NCI-H2081 treated with DMSO at 0.1 percent for 48 hours (cell line): Measurements from ENCODE around the gene ATP9A.

Experiments used
- DNase-seq: peaks from one replicate; lab custom pipeline; 2025; lab: John Stamatoyannopoulos, UW

ATP9A gene

DNA sequence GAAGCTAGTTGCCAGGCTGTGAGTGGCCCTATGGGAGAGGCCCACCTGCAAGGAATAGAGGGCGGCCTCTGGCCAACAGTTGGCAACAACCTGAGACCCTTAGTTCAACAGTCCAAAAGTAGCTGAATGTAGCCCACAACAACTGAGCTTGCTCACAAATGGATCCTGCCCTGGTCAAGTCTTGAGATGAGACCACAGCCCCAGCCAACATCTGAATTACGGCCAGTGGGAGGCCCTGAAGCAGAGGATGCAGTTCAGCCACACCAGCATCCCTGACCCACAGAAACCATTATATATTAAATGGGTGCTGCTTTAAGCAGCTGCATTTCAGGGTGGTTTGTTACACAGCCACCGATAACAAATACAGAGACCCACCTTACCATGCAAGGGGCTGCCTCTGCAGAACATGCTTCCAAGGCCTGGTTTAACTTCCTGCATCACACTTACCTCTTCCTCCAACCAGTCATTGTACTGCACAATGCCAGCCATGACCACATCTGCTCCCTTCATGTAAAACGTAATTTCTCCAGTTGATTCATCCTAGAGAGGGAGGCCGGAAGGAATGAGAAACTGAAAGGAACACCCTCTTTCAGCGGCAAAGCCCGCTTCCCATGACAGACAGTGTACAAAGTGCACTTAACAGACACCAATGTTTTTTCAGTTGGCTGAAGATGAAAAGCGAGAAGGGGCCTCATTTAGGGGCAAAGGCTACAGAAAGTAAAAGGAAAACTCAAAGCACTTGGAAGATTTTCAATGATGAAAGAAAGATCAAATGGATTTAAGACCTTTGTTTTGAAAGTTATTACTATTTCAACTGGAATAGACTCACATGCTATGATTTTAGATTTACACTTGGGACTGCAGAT lies 139.4 kb downstream of the ATP9A start:
- no peak for DNase-seq

DNA sequence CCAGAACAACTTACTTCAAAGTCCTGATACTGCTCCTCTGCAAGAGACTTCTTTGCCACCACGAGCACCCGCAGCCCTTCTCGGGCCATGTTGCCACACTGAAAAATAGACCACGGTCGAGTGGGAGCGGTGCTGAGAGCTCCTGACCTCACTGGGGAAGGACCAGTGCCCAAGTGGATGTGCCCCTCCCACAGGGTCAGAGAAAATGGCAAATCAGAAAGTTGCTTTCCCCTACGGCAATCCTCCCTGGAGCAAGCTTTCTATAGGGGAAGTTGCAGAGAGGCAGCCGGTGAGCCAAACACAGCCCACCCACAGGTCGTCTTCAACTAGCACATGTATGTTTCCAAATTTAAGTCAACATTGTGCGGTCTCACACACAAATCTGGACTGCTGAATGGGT lies 140.6 kb downstream of the ATP9A start:
- DNase-seq: no peak

DNA sequence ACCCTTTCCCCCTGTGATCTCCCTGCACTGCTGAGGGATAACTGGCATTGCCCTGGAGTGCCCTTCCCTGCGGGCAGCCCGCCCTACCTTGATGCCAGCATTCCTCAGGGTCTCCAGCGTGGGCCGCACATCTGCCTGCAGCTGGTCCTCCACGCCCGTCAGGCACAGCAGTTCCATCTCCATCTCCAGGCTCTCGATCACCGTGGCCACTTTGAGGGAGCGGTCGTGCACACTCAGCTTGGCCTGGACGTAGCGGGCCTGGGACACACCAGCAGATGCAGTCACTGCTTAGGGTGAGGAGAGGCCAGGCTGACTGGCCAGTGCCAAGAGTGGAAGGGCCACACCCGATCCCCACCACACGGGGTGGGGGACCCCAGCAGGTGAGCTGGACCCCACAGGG lies 143.1 kb downstream of the ATP9A start:
- no peak for DNase-seq

DNA sequence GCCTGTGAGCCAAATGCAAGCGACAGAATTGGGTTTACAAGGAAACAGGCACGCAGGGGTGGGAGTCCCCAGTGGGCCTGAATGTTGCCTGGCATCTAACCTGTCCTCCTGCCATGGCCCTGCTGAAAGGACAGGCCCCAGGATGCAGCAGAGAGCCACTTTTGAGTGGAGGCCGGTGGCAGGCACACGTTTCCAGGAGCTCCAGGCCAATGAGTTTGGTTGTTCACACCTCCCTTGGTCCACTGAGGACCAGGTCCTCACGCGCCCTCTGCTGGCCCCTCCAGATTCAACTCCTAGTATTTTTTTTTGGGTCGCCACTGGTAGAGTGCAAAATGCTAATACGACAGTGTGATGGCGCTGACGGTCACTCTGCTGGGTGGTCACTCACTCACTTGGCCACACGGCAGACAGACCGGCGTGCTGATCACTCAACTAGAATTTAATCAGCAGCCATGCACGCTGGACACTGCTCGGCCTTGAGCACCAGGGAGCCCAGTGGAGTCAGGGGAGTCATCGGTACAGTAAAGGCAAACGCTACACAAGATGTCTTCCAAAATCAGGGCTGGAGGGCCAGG lies 143.9 kb downstream of the ATP9A start:
- DNase-seq: no peak

DNA sequence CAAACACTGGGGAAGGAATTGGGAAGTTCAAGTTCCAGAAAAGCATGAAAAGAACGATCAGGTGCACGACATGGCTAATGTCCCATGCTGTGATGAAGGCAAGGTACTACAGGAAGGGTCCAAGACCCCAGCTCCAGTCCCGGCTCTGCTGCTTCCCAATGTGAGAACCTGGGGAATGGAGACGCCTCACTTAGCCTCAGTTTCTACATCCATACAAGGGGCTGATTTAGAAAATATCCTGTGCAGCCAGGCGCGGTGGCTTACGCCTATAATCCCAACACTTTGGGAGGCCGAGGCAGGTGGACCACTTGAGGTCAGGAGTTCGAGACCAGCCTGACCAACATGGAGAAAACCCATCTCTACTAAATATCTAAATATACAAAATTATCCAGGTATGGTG lies 144.9 kb downstream of the ATP9A start:
- DNase-seq: no peak

DNA sequence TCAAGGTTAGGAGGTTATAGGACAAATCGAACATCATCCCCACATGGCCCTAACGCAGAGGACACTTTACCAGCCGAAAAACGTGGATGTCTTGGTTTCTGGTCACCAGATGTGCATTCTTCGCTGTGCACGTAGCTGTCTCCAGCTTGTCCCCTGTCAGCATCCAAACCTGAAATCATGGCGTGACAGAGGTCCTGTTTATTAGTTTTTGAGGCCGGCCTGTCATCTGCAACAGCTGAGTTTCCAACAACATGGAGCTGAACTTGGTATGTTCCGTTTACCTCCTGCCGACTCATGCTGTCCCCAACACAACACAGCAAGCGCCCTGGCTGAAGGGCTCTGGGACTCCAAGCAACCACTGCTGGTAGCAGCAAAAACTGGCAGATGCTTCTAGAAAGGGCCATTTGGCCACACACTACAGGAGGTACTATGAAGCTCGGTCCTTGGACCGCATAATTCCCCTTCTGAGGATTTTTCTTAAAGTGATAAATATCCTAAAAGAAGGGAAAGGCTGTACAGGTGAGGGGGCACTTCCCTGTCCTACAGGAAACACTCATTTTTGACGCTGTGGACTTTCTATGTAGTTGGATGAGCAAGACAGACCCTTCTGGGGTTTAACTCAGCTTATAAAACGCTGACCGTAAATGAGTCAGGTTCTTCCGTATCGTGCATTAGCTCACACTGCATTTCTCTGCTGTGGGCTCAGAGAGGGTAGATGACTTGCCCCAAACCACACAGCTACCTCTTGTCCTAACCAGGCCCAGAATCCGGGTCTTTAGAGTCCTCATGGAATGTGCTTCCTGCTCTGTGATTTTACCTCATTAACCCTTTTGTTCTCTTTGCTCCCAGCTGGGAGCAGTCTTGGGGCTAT lies 146.0 kb downstream of the ATP9A start:
- no peak for DNase-seq

DNA sequence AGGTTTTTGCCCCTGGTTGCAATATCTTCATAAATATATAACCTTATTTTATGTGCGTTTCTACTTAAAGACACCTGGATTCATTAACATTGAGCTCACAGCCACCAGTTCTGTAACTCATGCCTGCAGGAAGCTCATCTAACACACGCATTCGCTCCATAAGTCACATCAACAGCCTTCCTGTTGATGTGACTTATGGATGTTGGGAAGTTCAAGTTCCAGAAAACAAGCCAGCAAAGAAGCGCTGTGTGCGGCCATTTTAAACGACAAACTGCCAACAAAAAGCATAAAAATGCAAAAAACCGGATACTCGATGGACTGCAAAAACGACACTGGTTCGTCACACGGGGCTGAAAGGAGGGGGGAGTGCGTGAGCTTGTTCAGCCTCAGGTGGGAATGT lies 147.8 kb downstream of the ATP9A start:
- DNase-seq: no peak

DNA sequence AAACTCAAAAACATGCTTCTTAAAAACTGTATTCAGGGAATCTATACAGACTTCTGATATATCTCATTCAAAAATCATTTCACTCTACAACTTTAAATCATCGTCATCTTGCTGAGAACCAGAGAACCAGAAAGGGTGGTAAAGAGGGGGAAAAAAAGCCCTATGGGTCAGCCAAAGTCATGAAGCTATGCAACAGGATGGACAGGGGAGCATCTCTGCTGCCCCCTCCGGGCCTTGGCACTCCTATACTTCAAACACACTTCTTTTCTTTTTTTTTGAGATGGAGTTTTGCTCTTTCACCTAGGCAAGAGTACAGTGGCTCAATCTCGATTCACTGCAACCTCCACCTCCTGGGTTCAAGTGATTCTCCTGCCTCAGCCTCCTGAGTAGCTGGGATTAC lies 152.1 kb downstream of the ATP9A start:
- no peak for DNase-seq

DNA sequence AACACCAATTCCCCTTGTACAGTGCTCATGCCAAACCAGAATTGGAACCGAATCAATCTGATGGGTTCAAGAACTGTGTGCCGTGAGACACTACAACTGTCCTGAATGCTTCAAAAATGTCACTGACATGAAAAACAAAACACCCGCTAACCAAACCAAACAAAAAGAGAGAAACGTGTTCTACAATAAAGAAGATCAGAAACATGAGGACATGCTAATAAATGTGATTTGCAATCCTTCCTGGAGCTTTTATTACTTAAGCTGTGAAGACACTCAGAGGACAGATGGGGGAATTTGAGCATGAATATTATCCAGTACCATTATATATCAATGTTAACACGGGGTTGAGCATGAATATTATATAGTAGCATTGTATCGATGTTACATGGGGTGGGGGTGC lies 153.5 kb downstream of the ATP9A start:
- no peak for DNase-seq

DNA sequence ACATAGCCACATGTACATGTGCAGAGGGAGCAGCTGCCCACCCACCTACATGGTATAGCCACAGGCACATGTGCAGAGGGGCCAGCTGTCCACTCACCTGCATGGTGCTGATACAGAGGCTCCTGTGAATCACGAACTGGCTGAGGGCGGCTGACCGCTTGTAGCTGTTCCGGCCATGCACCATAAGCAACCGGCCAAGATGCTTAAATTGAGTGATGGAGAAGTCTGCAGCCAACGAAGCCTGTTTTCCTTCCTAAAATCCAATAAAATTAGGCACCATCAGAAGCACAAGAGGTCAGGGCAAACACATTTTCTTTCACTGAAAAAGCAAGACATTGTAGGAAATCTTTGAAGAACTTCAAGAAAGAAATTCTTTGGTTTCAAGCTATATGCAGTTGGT lies 154.6 kb downstream of the ATP9A start:
- DNase-seq: no peak

DNA sequence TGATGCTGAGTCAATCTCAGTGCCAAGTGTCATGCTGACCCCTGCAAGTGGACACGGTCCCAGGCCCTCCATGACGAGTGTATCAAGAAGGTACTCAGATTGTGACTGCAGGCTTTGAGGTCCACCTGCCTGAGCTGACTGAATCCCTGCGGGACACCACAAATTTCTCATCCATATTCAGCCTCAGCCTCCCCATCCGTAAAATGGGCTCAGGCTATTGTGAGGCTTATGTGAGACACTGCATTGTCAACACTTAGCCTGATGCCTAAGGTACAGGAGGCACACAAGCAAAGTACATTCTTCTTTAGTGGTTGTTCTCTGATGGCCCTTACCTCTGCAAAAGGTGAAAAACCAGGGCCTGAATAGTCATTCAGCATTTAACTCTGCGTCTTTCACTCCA lies 155.3 kb downstream of the ATP9A start:
- DNase-seq: no peak

DNA sequence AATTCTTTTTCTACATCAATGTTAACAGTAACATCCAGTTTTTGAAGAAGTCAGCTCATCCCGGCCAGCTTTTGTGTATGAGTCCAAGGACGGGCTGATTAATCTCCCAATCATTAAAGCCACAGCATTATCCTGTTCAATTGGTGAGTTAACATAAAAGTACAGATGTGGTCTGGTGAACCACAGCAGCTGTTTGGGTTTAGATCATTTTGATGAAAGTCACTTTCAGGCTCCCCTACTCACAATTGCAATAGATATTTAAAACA lies 156.6 kb downstream of the ATP9A start:
- DNase-seq: no peak

DNA sequence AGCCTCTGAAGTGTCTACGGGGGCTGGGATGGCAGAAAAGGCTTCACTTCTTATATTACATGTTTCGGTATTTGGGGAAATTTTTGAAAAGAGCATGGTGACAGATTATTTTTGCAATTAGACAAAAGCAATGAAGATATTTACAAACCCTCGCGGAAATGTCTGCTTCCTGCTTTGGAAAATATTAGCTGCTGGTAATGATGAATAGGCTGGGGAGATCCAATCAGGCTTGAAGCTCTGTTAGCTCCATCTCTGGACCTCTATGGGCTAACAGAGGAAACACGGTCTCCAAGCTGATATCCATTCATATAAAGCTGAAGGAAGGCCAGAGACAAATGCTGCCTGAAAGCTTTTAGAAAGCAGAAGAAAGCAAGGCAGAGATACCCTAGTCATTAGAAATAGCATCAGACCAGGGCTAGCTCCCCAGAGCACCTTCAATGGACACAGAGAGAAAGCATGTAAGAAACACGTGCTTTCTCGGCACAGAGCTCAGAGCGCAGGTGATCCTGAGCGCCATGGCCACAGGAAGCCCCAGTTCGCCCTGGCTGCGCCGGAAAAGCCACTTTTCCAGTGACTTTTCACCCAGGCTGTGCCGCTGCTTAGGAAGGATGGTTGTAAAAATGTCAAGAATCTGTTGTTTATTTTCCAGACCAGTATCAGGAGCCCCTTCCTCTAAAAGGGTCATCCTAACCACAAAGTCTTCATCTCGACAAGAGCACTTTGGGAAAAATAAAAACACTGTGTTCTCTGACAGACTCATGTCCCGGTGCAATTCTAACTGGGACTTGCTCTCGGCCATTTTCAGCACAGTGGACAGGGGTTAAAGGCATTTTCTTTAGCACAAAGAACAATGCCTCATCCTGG lies 157.2 kb downstream of the ATP9A start:
- DNase-seq: no peak

DNA sequence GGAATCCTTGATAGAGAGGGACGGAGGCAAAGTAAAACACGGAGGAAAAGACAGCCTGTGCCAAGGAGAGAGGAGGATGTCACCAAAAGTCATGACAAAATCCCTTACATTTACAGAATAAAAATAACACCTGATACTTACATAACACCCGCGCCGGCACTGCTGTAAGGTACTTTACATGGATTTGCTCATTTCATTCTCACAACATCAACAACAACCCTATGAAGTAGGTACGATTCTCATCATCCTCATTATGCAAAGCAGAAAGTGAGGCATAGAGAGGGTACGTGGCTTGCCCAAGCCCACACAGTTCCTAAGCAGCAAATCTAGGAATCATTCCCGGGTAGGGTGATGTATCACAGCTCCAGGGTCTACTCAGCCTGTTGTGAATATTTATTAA lies 158.1 kb downstream of the ATP9A start:
- DNase-seq: no peak

DNA sequence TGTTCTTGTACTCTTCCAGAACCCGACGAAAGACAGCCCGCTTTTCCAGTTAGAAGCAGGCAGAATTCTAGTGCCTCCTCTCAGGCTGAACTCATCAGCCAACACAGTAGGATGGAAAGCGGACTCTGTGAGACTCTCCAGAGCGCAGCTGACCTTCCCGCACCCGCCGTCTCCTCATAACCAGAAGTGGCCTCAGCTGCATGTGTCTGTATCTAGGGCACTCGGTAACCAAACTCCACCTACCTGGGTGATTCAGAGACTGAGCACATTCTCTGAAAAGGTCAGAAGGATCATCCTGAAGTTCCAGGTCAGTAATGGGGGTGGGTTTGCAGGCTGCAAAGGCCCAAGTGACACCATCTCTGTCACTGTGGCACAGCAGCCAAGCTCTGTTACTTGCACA lies 158.9 kb downstream of the ATP9A start:
- DNase-seq: no peak

DNA sequence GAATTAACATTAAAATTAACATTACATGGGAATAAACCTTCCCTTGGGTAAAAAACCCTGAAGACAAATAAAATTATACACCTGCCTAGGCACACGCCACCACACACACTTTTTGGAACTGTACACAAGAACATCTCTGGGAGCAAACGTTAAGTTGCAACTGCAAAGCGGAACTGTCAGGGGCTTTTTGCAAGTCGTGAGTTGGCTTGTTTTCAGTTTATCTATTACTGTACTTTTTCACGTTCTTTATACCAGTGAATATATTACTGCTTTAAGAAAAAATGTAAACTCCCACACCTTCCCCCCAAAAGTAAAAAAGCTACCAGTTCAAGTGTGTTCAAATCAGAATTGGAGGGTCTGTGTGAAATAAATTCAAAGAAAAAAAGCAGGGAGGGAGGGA lies 160.1 kb downstream of the ATP9A start:
- DNase-seq: no peak

DNA sequence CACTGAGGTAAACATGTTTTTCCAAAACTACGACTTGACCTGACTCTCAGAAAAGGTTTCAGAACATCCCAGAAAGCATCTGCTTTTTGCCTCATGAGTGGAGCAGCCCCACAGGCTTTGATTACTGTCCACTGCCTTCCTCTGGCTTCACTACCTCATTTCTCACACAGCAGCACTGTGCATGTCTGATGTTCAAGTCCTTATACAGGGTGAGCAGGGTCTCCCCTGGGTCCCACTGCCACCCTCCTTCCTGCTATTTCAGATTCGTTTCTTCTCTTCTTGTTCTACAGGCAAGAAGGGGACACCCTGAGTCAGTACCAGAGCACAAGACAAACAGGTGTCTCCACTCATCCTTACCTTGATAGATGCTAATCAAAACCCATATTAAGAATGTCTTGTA lies 161.0 kb downstream of the ATP9A start:
- DNase-seq: no peak

DNA sequence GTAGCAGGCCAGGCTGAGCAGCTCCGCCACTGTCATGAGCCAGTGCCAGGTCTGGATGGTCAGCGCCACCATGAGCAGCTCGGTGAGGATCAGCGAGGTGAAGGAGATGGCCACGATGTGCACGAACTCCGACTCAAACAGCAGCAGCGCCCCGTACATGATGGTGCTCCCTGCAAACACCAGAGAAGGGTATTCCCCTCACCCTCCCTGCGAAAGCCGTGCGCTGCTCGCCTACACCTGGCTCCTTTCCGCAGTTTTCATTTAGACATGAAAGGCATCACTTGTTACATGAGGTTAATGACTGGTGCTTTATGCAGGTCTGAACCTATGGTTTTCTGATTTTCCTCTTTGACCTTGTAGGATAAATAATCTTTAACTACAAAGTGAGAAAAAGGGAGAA lies 163.3 kb downstream of the ATP9A start:
- DNase-seq: no peak

DNA sequence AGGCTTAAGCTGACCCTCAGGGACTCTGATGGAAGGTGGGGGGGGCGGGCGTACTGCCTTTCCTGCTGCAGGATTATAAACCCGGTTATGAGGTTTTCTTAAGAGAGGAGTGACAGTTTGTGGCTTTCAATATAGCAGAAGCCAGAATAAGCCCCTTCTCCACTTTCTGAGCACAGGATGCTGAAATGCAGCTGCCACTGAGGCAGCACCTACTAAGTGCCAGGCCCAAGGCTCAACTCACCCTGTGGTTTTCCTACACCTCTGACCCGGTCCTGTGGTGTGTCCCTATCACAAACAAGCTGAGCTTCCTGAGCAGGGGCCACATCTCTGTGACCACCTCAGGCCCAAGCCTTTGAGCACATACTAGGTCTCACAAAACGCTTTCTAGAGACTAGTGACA lies 166.1 kb downstream of the ATP9A start:
- no peak for DNase-seq

DNA sequence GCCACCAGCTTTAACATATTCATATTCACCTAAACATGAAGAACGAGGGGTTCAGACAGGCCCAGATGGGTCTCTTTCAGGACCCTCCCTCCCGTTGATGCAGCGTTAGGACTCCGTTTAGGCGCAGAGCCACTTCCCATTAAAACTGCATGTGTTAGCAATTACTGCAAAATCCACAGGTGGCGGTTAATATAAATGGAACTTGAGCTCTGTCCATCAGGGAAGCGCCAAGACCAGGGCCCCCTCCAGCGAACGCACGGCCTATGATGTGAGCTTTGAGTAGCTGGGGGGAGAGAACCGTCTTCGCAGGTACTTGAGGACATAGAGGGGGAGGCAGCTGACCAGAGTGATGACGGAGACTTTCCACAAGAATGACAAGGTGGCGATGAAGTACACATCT lies 167.2 kb downstream of the ATP9A start:
- DNase-seq: no peak

DNA sequence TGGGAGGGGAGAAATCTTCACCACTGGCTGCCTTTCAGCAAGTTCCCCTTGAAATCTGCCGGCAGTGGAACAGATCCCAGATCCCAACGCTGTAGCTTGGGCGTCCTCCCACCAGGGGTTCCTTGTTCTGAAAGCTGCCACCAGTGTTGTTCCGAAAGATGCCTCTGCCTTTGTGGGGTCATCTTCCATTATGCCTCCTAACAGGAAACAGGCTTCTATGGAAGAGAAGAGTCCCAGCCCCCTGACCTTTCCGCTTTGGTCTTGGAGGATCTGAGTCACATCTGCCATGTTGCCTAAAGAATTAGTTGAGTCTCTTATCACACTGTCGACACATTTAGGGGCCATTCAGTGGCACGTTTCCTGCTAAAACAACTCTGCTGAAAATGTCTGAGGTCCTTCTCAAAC lies 168.2 kb downstream of the ATP9A start:
- no peak for DNase-seq

DNA sequence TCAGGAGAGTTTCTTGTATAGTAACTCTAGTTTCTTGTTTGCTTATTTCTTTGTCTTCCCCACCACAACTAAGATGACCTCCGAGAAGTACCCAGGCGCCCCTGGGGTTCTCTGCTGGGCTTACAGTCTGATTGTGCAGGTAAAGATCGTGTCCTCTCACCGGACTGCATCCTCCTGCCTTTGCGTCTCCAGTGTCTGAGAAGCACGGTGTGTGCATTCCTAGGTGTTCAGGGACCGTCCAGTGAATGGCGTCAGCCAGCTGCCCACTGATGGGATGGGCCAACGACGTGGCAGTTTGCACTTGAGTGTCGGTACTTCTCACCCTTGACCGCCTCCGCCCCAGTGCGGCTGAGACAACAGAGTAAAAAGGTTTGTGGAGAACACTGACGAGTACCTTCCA lies 169.6 kb downstream of the ATP9A start:
- DNase-seq: no peak
